Fibroblast of the aortic adventitia (primary cell): ENCODE results near the gene COL12A1. TPM values are rescaled to one million over a fixed set of nuclear protein-coding genes. Genes with fewer than 3 reads are reported as not detected.

Experiments
- DNase-seq: peaks from one replicate; pipeline ENCODE4 v3.0.0-alpha.2; 2010; ENCODE audit warnings: low read depth
- H3K4me3 ChIP-seq: 2 replicates; pipeline ENCODE4 v1.5.1; 2011; ENCODE audit warnings: low read depth, mild to moderate bottlenecking, control low read depth, low read length, moderate library complexity
- total RNA-seq: library from RNA; depleted of rRNA; stranded (reverse); fragments of >200 nt; gene quantifications from 2 replicates; pipeline ENCODE4 v1.2.3, GENCODE V29; 2012; ENCODE audit warnings: low replicate concordance
- TF ChIP-seq, protein P1 (sequence below): IDR thresholded peaks from 2 replicates; pipeline ENCODE4 v1.5.1; 2011; ENCODE audit warnings: mild to moderate bottlenecking, low read length, control low read depth, inconsistent platforms; ENCODE audit not compliant: insufficient read depth

The COL12A1 gene
- total RNA-seq, 1 donor = 139 TPM

GRCh38 chr6:75085931-75086635, 119.8 kb downstream of the COL12A1 start:
- no peak overlapping the region for H3K4me3 ChIP-seq
- no peak for DNase-seq
- TF ChIP-seq, protein P1, sequence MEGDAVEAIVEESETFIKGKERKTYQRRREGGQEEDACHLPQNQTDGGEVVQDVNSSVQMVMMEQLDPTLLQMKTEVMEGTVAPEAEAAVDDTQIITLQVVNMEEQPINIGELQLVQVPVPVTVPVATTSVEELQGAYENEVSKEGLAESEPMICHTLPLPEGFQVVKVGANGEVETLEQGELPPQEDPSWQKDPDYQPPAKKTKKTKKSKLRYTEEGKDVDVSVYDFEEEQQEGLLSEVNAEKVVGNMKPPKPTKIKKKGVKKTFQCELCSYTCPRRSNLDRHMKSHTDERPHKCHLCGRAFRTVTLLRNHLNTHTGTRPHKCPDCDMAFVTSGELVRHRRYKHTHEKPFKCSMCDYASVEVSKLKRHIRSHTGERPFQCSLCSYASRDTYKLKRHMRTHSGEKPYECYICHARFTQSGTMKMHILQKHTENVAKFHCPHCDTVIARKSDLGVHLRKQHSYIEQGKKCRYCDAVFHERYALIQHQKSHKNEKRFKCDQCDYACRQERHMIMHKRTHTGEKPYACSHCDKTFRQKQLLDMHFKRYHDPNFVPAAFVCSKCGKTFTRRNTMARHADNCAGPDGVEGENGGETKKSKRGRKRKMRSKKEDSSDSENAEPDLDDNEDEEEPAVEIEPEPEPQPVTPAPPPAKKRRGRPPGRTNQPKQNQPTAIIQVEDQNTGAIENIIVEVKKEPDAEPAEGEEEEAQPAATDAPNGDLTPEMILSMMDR = no peak

DNA sequence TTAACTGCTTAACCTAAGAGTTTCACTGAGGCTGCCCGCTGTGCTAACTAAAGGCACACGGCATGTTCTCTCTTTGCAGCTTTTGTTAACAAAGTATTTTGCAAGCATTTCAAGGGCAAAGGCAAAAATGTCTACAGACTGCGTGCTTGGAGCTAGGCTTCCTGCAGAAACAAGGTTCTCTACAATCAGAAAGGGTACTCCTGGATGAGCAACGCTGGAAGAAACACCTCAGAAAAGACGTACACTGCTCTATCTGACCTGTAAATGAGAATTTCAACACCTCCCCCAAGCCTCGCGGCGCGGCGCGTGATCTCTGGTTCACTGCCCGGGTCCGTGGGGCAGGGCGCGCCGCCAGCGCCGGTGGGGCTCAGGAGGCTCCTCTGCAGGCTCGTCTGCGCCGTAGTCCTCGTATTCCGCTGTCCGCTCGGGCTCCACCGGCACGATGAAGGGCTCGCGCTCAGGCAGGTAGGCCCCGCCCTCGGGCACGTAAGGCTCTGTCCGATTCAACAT, 120.9 kb downstream of the COL12A1 start:
- H3K4me3 ChIP-seq = no peak overlapping the region
- DNase-seq = no peak
- TF ChIP-seq, protein P1 = no peak

- no peak overlapping the region for H3K4me3 ChIP-seq
- DNase-seq = no peak
- TF ChIP-seq, protein P1 = no peak
Measured at GRCh38 chr6:75084018-75084417, 121.8 kb downstream of the COL12A1 start.

GRCh38 chr6:75081921-75082320, 123.9 kb downstream of the COL12A1 start:
- peak; percentile 37 for DNase-seq
- TF ChIP-seq, protein P1 = no peak

GRCh38 chr6:75081047-75081446, 124.8 kb downstream of the COL12A1 start:
- TF ChIP-seq, protein P1 = no peak
- DNase-seq = no peak
- H3K4me3 ChIP-seq = no peak overlapping the region

More at GRCh38 chr6:75081921-75082320, 123.9 kb downstream of the COL12A1 start:
- no peak overlapping the region for H3K4me3 ChIP-seq

- no peak overlapping the region for H3K4me3 ChIP-seq
- TF ChIP-seq, protein P1 = no peak
- no peak for DNase-seq
Measured at GRCh38 chr6:75079589-75079988, 126.3 kb downstream of the COL12A1 start.
